Neural cell (in vitro differentiated cells): Measurements from ENCODE around the gene NAGS.

Experiments
- CTCF ChIP-seq: fragments of 450-650 bp; IDR thresholded peaks from 2 replicates; pipeline ENCODE4 v1.5.1; 2014; ENCODE audit warnings: antibody characterized with exemption, mild to moderate bottlenecking, moderate library complexity; ENCODE audit not compliant: poor library complexity, severe bottlenecking
- EZH2 ChIP-seq: fragments of 200-600, 300-800 bp; shearing (Covaris generic), sonication (generic); IDR thresholded peaks from 2 replicates; pipeline ENCODE4 v1.6.1; 2014; ENCODE audit warnings: antibody characterized with exemption, low read length, borderline replicate concordance, mild to moderate bottlenecking; ENCODE audit not compliant: insufficient read depth, poor library complexity, severe bottlenecking
- POLR2AphosphoS5 ChIP-seq: IDR thresholded peaks from 2 replicates; pipeline ENCODE4 v1.6.1; 2012

- TF ChIP-seq EZH2 (peak; percentile 64), CTCF (no peak), POLR2AphosphoS5 (no peak)
Observed at GRCh38 chr17:44004761-44005526, 522 bp downstream of the NAGS start.
